GM19023 (cell line): ENCODE data around the gene DNAL1.

Experiments used
- ATAC-seq: cut with Tn5 transposase; IDR thresholded peaks from one replicate; pipeline ENCODE4 v1.9.1; 2021; ENCODE audit warnings: mild to moderate bottlenecking, moderate library complexity; ENCODE audit not compliant: unreplicated experiment

DNAL1 gene

GRCh38 chr14:73741876-73742519 is 97.2 kb downstream of the DNAL1 start:
- ATAC-seq, result no peak

- ATAC-seq, result no peak
These were observed 97.9 kb downstream of the DNAL1 start for GRCh38 chr14:73742520-73743238.

DNA sequence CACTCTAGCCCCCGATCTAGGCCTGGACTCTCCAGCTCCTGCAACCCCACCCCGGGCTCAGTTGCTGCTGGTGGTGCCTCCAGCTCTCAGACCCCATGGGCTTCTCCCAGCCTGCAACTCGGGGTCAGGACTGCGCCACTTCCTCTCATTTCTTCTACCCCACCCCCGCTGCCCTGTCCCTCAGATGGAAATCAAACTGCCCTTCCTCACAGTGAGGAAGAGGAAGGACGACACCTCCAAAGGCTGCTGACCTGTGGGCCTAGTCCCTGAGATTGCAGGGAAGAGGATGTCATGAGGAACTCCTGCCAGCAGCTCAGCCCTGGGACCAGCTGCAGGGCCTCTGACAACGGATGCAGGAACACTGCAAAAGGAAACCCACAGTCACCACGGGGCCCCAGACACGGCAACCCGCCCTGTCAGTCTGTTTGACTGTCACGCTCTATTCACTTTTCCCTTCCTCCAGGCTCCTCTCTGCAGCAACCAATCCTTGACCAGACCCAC is 98.7 kb downstream of the DNAL1 start:
- ATAC-seq, result peak; percentile 62

DNA sequence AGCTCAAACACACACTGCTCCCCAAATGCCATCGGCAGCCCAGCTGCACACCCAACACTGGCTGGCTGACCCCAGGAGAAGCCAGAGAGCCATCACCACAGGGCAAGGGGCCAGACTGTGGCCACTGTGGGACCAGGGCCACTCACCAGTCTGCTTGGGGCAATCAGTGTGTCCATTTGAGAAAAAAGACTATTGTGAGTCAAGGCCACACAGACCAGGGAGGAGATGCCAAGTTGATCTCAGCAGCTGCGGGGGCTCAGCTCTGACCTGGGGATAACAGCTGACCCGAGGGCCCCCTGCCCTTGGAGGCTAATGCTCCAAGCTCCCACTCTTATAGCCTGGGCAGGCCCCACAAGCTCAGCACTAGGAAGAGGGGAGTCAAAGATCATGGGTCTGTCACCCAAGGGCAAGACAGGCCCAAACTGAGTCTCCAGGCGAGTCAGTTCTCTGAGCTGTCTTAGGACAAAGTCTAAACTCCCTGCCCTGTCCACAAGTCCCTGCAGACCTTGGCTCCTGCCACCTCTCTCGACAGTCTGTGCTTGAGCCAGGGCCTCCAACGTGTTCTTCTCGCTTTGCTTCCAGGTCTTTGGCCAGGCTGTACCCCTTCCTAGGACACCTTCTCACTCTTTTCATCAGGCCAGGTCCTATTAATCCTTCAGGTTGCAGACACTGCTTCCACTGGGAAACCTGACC is 99.5 kb downstream of the DNAL1 start:
- no peak for ATAC-seq

DNA sequence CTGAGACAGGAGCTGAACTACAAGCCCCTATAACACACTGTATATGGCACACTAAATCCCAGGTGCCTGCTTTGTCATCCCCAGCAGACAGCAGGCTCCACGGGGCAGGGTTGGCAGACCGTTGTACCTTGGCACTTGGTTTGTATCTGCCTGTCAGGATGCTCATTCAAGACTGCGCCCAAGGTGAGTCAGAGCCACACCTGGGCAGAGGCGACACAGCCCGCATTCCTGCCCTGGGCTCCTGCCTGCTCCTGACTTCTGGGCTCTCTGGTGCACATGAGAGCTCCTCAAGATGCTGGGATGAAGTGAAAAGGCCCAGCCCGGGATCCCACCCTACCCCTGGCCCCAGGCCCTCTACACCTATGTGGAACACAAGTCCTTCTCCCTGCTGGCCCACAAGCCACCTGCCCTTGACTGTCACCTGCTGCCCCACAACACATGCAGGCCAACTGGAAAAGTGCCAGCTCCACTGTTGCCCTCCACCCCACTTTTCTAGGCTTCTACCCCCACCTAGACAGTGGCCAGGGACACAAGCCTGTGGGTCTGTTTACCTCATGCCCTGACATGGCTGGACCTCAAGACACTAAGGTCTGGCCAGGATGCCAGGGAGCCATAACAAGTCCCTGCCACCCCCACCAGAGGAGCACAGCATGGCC is 100.2 kb downstream of the DNAL1 start:
- no peak for ATAC-seq

- ATAC-seq, result no peak
These were observed 101.1 kb downstream of the DNAL1 start for GRCh38 chr14:73745571-73746519.

- ATAC-seq, result no peak
These were observed 102.0 kb downstream of the DNAL1 start for GRCh38 chr14:73746520-73747378.

- ATAC-seq, result no peak
These were observed 102.8 kb downstream of the DNAL1 start for GRCh38 chr14:73747379-73748211.

DNA sequence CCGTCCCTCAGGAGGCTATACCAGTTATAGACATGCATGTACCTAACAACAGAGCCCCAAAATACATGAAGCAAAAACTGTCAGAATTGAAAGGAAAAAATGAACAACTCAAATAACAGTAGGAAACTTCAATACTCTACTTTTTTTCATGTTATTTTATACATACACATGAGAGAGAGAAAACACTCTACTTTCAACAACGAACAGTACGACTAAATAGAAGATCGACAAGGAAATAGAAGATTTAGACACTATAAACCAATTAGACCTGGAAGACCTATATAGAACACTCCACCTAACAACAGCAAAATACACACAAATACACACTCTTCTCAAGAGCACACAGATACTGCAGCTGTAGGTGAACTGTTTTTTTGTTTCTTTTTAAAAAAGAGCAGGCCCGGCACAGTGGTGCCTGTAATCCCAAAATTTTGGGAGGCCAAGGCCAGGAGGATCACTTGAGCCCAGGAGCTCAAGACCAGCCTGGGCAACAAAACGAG is 104.1 kb downstream of the DNAL1 start:
- no peak for ATAC-seq

- no peak for ATAC-seq
These were observed 105.1 kb downstream of the DNAL1 start for GRCh38 chr14:73749706-73750530.

DNA sequence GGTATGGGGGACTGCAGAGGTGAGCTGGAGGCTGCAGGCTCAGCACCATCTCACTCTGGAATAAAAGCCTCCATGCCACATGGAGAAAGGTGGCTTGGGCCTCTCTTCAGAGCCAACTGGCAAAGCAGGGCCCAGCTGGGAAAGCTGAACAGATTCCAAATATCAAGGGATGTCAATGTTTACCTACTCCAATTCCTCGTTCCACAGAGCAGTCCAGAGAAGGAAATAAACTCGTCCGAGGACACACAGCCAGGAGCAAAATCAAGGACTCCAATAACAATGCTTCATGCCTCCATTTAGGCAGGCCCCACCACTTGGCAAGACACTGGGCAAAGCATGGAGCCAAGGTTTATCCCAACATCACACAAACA is 105.7 kb downstream of the DNAL1 start:
- ATAC-seq, result no peak

- ATAC-seq, result no peak
These were observed 106.4 kb downstream of the DNAL1 start for GRCh38 chr14:73751157-73751691.

GRCh38 chr14:73752297-73752992 is 107.7 kb downstream of the DNAL1 start:
- no peak for ATAC-seq
